HEK293 (cell line): Measurements from ENCODE around the gene ARMC12.

ENCODE experiments used
- CTCF ChIA-PET: fragments of 350-600 bp; formaldehyde crosslinking; extraction: SDS; loops from one replicate; lab custom pipeline; 2021; ENCODE audit warnings: antibody characterized with exemption; lab: Yijun Ruan, JAX
- POLR2A ChIA-PET: fragments of 300-600 bp; formaldehyde crosslinking; extraction: SDS; loops from one replicate; lab custom pipeline; 2020; ENCODE audit warnings: antibody characterized with exemption, inconsistent platforms; lab: Yijun Ruan, JAX
- H3K27ac ChIP-seq: fragments of 200-500 bp; sonication (Bioruptor generic); 2 replicates; pipeline ENCODE4 v1.5.1; 2014; ENCODE audit warnings: low read depth, low read length, control low read depth, inconsistent platforms; ENCODE audit errors: extremely low read depth
- H3K36me3 ChIP-seq, 2 experiments: fragments of 200-500 bp in 1 of 2; sonication (Bioruptor generic) in 1 of 2; 1 replicate in 1 of 2; 2 replicates in 1 of 2; pipeline ENCODE4 v1.5.1; 2014 to 2017; ENCODE audit warnings: inconsistent platforms in 2 of 2, low read length in 2 of 2; ENCODE audit not compliant: control insufficient read depth in 2 of 2, insufficient read depth in 1 of 2
- H3K4me1 ChIP-seq: fragments of 200-500 bp; sonication (Bioruptor generic); 2 replicates; pipeline ENCODE4 v1.5.1; 2014; ENCODE audit warnings: mild to moderate bottlenecking, low read length, inconsistent platforms; ENCODE audit not compliant: control insufficient read depth, insufficient read depth
- H3K4me3 ChIP-seq: 2 replicates; pipeline ENCODE4 v1.5.1; 2011; ENCODE audit warnings: low read depth, mild to moderate bottlenecking, control low read depth, low read length, moderate library complexity
- H3K9me3 ChIP-seq: fragments of 200-500 bp; sonication (Bioruptor generic); 2 replicates; pipeline ENCODE4 v1.5.1; 2014; ENCODE audit warnings: low read depth, low read length, inconsistent platforms; ENCODE audit not compliant: control insufficient read depth, insufficient read depth
- CTCF ChIP-seq: fragments of 450-650 bp; formaldehyde crosslinking; IDR thresholded peaks from 2 replicates; pipeline ENCODE4 v1.5.1; 2016; ENCODE audit warnings: missing biosample characterization, missing genetic modification characterization
- HIC1 ChIP-seq: fragments of 450-650 bp; formaldehyde crosslinking; IDR thresholded peaks from 2 replicates; pipeline ENCODE4 v1.5.1; 2016; ENCODE audit warnings: missing biosample characterization, missing genetic modification characterization
- KLF8 ChIP-seq: fragments of 450-650 bp; formaldehyde crosslinking; IDR thresholded peaks from 2 replicates; pipeline ENCODE4 v1.5.1; 2016; ENCODE audit warnings: missing biosample characterization, missing genetic modification characterization
- RBAK ChIP-seq: fragments of 450-650 bp; formaldehyde crosslinking; IDR thresholded peaks from 2 replicates; pipeline ENCODE4 v1.5.1; 2016; ENCODE audit warnings: missing biosample characterization, missing genetic modification characterization
- ZBTB20 ChIP-seq: fragments of 450-650 bp; formaldehyde crosslinking; IDR thresholded peaks from 2 replicates; pipeline ENCODE4 v1.5.1; 2016; ENCODE audit warnings: missing biosample characterization, missing genetic modification characterization
- ZBTB6 ChIP-seq: fragments of 450-650 bp; formaldehyde crosslinking; IDR thresholded peaks from 2 replicates; pipeline ENCODE4 v1.5.1; 2017; ENCODE audit warnings: missing biosample characterization, missing genetic modification characterization
- ZIC2 ChIP-seq: fragments of 450-650 bp; formaldehyde crosslinking; IDR thresholded peaks from 2 replicates; pipeline ENCODE4 v1.5.1; 2016; ENCODE audit warnings: missing biosample characterization, missing genetic modification characterization
- ZNF133 ChIP-seq: fragments of 450-650 bp; formaldehyde crosslinking; IDR thresholded peaks from 2 replicates; pipeline ENCODE4 v1.5.1; 2016; ENCODE audit warnings: missing biosample characterization, missing genetic modification characterization
- ZNF148 ChIP-seq: fragments of 450-650 bp; formaldehyde crosslinking; IDR thresholded peaks from 2 replicates; pipeline ENCODE4 v1.5.0; 2017; ENCODE audit warnings: missing biosample characterization, missing genetic modification characterization, borderline replicate concordance
- ZNF416 ChIP-seq: fragments of 450-650 bp; formaldehyde crosslinking; IDR thresholded peaks from 2 replicates; pipeline ENCODE4 v1.5.1; 2016; ENCODE audit warnings: missing biosample characterization, missing genetic modification characterization
- ZNF433 ChIP-seq: fragments of 450-650 bp; formaldehyde crosslinking; IDR thresholded peaks from 2 replicates; pipeline ENCODE4 v1.5.1; 2016; ENCODE audit warnings: missing biosample characterization, missing genetic modification characterization, low read depth
- ZNF558 ChIP-seq: fragments of 450-650 bp; formaldehyde crosslinking; IDR thresholded peaks from 2 replicates; pipeline ENCODE4 v1.5.1; 2016; ENCODE audit warnings: missing biosample characterization, missing genetic modification characterization
- ZNF561 ChIP-seq: fragments of 450-650 bp; IDR thresholded peaks from 2 replicates; pipeline ENCODE4 v1.5.1; 2018; ENCODE audit warnings: missing biosample characterization, missing genetic modification characterization, borderline replicate concordance
- ZNF600 ChIP-seq: fragments of 450-650 bp; formaldehyde crosslinking; IDR thresholded peaks from 2 replicates; pipeline ENCODE4 v1.5.1; 2016; ENCODE audit warnings: missing biosample characterization, missing genetic modification characterization
- ZNF629 ChIP-seq: fragments of 450-650 bp; formaldehyde crosslinking; IDR thresholded peaks from 2 replicates; pipeline ENCODE4 v1.5.1; 2017; ENCODE audit warnings: missing biosample characterization, missing genetic modification characterization
- ZNF777 ChIP-seq: fragments of 450-650 bp; formaldehyde crosslinking; IDR thresholded peaks from 2 replicates; pipeline ENCODE4 v1.5.1; 2017; ENCODE audit warnings: missing biosample characterization, missing genetic modification characterization, borderline replicate concordance
- ZSCAN18 ChIP-seq: fragments of 450-650 bp; formaldehyde crosslinking; IDR thresholded peaks from 2 replicates; pipeline ENCODE4 v1.5.1; 2016; ENCODE audit warnings: missing biosample characterization, missing genetic modification characterization
- ZXDB ChIP-seq: fragments of 450-650 bp; formaldehyde crosslinking; IDR thresholded peaks from 2 replicates; pipeline ENCODE4 v1.5.1; 2016; ENCODE audit warnings: missing biosample characterization, missing genetic modification characterization

ARMC12 gene

GRCh38 chr6:35728683-35729678 lies 7.9 kb upstream of the ARMC12 start (continued):
- TF ChIP-seq HIC1 (tag by site-specific recombination) (0 out of 2 replicates have a peak, but pooled peaks have one; percentile 24), ZIC2 (peak; percentile 8; the same call in 1 of the 2 replicates), ZXDB (tag by site-specific recombination) (no peak), ZBTB20 (tag by site-specific recombination) (peak; percentile 24; the same call in 1 of the 2 replicates), ZNF600 (tag by site-specific recombination) (peak; percentile 89), CTCF (tag by site-specific recombination) (0 out of 2 replicates have a peak, but pooled peaks have one; percentile 23)

GRCh38 chr6:35729722-35730121 lies 7.1 kb upstream of the ARMC12 start:
- CTCF ChIA-PET = no interaction called here
- H3K4me3 ChIP-seq = no peak overlapping the region
- no peaks in the 10 kb centered on the region for H3K9me3 ChIP-seq
- H3K36me3 ChIP-seq = no peaks in the 10 kb centered on the region
- no peak for TF ChIP-seq ZNF777 (tag by site-specific recombination)
- TF ChIP-seq ZNF133 (tag by site-specific recombination) = no peak
- TF ChIP-seq ZNF148 (tag by site-specific recombination) = no peak
- no peak for TF ChIP-seq ZNF433 (tag by site-specific recombination)
- TF ChIP-seq ZIC2 = no peak
- no peak for TF ChIP-seq ZNF416
- no peak for TF ChIP-seq ZBTB6 (tag by site-specific recombination)
- TF ChIP-seq ZNF561 (tag by site-specific recombination) = no peak
- no peak for TF ChIP-seq KLF8
- no peak for TF ChIP-seq RBAK (tag by site-specific recombination)
- TF ChIP-seq ZSCAN18 (tag by site-specific recombination) = no peak
- TF ChIP-seq ZNF629 (tag by site-specific recombination) = no peak
- no peak for TF ChIP-seq ZNF558 (tag by site-specific recombination)
- no peak overlapping the region for H3K27ac ChIP-seq
- H3K4me1 ChIP-seq = peaks cover 23% of the 10 kb centered on the region
- POLR2A ChIA-PET = no interaction called here
